Measurements from ENCODE around the gene RTTN.

Gene RTTN

GRCh38 chr18:70149156-70149555 lies 56.3 kb downstream of the RTTN start:
- H3K79me2 ChIP-seq (ENCODE audit: insufficient read depth, low read length) = no peaks in the 10 kb centered on the region
- no peaks in the 10 kb centered on the region for H3K9me2 ChIP-seq (replicated peaks; ENCODE audit: insufficient read depth, low read length)
- H3K36me3 ChIP-seq (ENCODE audit: low read length) = peaks cover 40% of the 10 kb centered on the region; the same call in 1 of the 2 replicates
- H3K27ac ChIP-seq (ENCODE audit: low read depth, low read length) = no peak overlapping the region
- TF ChIP-seq EZH2phosphoT487 (conservative IDR thresholded peaks at IDR 0.05; ENCODE audit: low read length) = no peak
- no peak for TF ChIP-seq CTCF (IDR thresholded peaks at IDR 0.05; ENCODE audit: insufficient read depth, low read length, poor library complexity, severe bottlenecking)
- H2AFZ ChIP-seq (ENCODE audit: low read depth, low read length, severe bottlenecking) = no peak overlapping the region
- no peak overlapping the region for H3K4me3 ChIP-seq (ENCODE audit: insufficient read depth, low read length, poor library complexity, severe bottlenecking)
- no peaks in the 10 kb centered on the region for H3K9me3 ChIP-seq (ENCODE audit: insufficient read depth, low read length)
- H4K20me1 ChIP-seq (ENCODE audit: low read depth, low read length) = no peaks in the 10 kb centered on the region
- no peak overlapping the region for H3K9ac ChIP-seq (ENCODE audit: low read length)
- H3F3A ChIP-seq (ENCODE audit: insufficient read depth) = no peaks in the 10 kb centered on the region
- H3K4me2 ChIP-seq (ENCODE audit: low read depth, low read length, poor library complexity, severe bottlenecking) = no peak overlapping the region
- no peaks in the 10 kb centered on the region for H3K27me3 ChIP-seq (ENCODE audit: low read length)

- no peak overlapping the region for H3K27ac ChIP-seq (ENCODE audit: low read depth, low read length)
- H4K20me1 ChIP-seq (ENCODE audit: low read depth, low read length) = no peaks in the 10 kb centered on the region
- H3K27me3 ChIP-seq (ENCODE audit: low read length) = no peaks in the 10 kb centered on the region
- H3K9me2 ChIP-seq (replicated peaks; ENCODE audit: insufficient read depth, low read length) = no peaks in the 10 kb centered on the region
- H2AFZ ChIP-seq (ENCODE audit: low read depth, low read length, severe bottlenecking) = no peak overlapping the region
- H3K79me2 ChIP-seq (ENCODE audit: insufficient read depth, low read length) = no peaks in the 10 kb centered on the region
- no peak overlapping the region for H3K9ac ChIP-seq (ENCODE audit: low read length)
- no peaks in the 10 kb centered on the region for H3K9me3 ChIP-seq (ENCODE audit: insufficient read depth, low read length)
- no peak overlapping the region for H3K4me3 ChIP-seq (ENCODE audit: insufficient read depth, low read length, poor library complexity, severe bottlenecking)
- no peak overlapping the region for H3K4me2 ChIP-seq (ENCODE audit: low read depth, low read length, poor library complexity, severe bottlenecking)
- H3F3A ChIP-seq (ENCODE audit: insufficient read depth) = no peaks in the 10 kb centered on the region
- TF ChIP-seq EZH2phosphoT487 (conservative IDR thresholded peaks at IDR 0.05; ENCODE audit: low read length) = no peak
- TF ChIP-seq CTCF (IDR thresholded peaks at IDR 0.05; ENCODE audit: insufficient read depth, low read length, poor library complexity, severe bottlenecking) = no peak
- peaks cover 36% of the 10 kb centered on the region; the same call in 1 of the 2 replicates for H3K36me3 ChIP-seq (ENCODE audit: low read length)
Observed at GRCh38 chr18:70148039-70148938, 57.2 kb downstream of the RTTN start.

- H3K9me3 ChIP-seq (ENCODE audit: insufficient read depth, low read length) = no peaks in the 10 kb centered on the region
- H3K36me3 ChIP-seq (ENCODE audit: low read length) = peaks cover 43% of the 10 kb centered on the region
- no peaks in the 10 kb centered on the region for H3K79me2 ChIP-seq (ENCODE audit: insufficient read depth, low read length)
- no peak overlapping the region for H3K4me3 ChIP-seq (ENCODE audit: insufficient read depth, low read length, poor library complexity, severe bottlenecking)
- H3K9ac ChIP-seq (ENCODE audit: low read length) = no peak overlapping the region
- H3K27ac ChIP-seq (ENCODE audit: low read depth, low read length) = no peak overlapping the region
- H3K9me2 ChIP-seq (replicated peaks; ENCODE audit: insufficient read depth, low read length) = no peaks in the 10 kb centered on the region
- no peak for TF ChIP-seq CTCF (IDR thresholded peaks at IDR 0.05; ENCODE audit: insufficient read depth, low read length, poor library complexity, severe bottlenecking)
- TF ChIP-seq EZH2phosphoT487 (conservative IDR thresholded peaks at IDR 0.05; ENCODE audit: low read length) = no peak
- H3F3A ChIP-seq (ENCODE audit: insufficient read depth) = no peaks in the 10 kb centered on the region
- no peak overlapping the region for H3K4me2 ChIP-seq (ENCODE audit: low read depth, low read length, poor library complexity, severe bottlenecking)
- no peaks in the 10 kb centered on the region for H3K27me3 ChIP-seq (ENCODE audit: low read length)
- H4K20me1 ChIP-seq (ENCODE audit: low read depth, low read length) = no peaks in the 10 kb centered on the region
- H2AFZ ChIP-seq (ENCODE audit: low read depth, low read length, severe bottlenecking) = no peak overlapping the region
Observed at GRCh38 chr18:70146174-70146573, 59.3 kb downstream of the RTTN start.

All from SU-DHL-6 (cell line).